ENCODE measurements around the gene ACYP1. TPM values are rescaled to one million over a fixed set of nuclear protein-coding genes. Genes with fewer than 3 reads are reported as not detected.

ACYP1 gene
- total and polyA plus RNA-seq, 9 of the 15 experiments (the other 6 are each of a cell fraction or from before 2014, with no cell fraction given), result 19.9 to 113 (median 52.3) TPM

- no peak for TF ChIP-seq ZNF217 (CRISPR knock-in tag; IDR thresholded peaks at IDR 0.05)
- TF ChIP-seq CEBPG (CRISPR knock-in tag; IDR thresholded peaks at IDR 0.05), result no peak
- no peak for TF ChIP-seq CEBPG (tag; conservative IDR thresholded peaks at IDR 0.05 in 1 of 2, IDR thresholded peaks at IDR 0.05 in 1 of 2)
- no peak for TF ChIP-seq EHMT2 (IDR thresholded peaks at IDR 0.05)
- TF ChIP-seq CREB5 (CRISPR knock-in tag; IDR thresholded peaks at IDR 0.05), result no peak
- no peak; the same call in 1 of the 2 replicates for TF ChIP-seq HDAC2 (IDR thresholded peaks at IDR 0.05)
- no peak for TF ChIP-seq ZNF766 (CRISPR knock-in tag; conservative IDR thresholded peaks at IDR 0.05)
- no peak for TF ChIP-seq ZBTB9 (CRISPR knock-in tag; IDR thresholded peaks at IDR 0.05)
- no peak for TF ChIP-seq THRB (CRISPR knock-in tag; conservative IDR thresholded peaks at IDR 0.05)
- no peak for TF ChIP-seq ZNF143 (CRISPR knock-in tag; IDR thresholded peaks at IDR 0.05)
- TF ChIP-seq BACH1 (tag; IDR thresholded peaks at IDR 0.05), result no peak
- no peak for TF ChIP-seq DEAF1 (CRISPR knock-in tag; IDR thresholded peaks at IDR 0.05)
- TF ChIP-seq SMAD4 (CRISPR knock-in tag; conservative IDR thresholded peaks at IDR 0.05), result 0 out of 2 replicates have a peak, but pooled peaks have one; percentile 40
- no peak for TF ChIP-seq ZNF507 (tag; conservative IDR thresholded peaks at IDR 0.05)
- no peak for TF ChIP-seq CUX1 (CRISPR knock-in tag; IDR thresholded peaks at IDR 0.05)
Measured at GRCh38 chr14:75063491-75064204, at the start of gene ACYP1 (continued).
